Measurements from ENCODE around the gene COL7A1. TPM values are rescaled to one million over a fixed set of nuclear protein-coding genes. Genes with fewer than 3 reads are reported as not detected.

Gene COL7A1
- polyA plus RNA-seq, 1 of the 3 experiments (the other 2 are of a cell fraction), result 10.8 TPM

DNA sequence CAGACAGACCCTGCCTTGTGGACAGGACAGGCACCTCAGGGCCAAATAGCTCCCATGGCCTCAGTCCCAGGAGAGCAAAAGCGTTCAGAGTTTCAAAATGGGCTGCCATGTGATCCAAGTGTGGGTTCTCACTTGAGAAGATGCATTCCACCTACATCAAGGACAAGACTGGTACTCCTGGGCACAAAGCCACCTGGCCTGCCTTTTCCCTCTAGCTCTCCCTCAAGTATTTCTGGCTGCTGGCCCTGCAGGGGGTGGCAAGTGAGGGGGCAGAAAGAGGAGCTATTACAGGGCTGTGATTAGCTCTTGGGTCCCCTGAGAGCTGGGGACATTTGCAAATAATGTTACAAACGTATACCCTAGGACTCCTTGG lies 6.5 kb upstream of the COL7A1 start:
- Histone ChIP-seq H3K27ac (ENCODE audit: low read depth in 2 of 2, low read length in 1 of 2) (no peak overlapping the region), H3K4me2 (no peak overlapping the region), H3F3A (replicated peaks; ENCODE audit: insufficient read depth) (peaks cover 38% of the 10 kb centered on the region), H3K79me2 (ENCODE audit: insufficient read depth) (peaks cover 19% of the 10 kb centered on the region), H4K20me1 (ENCODE audit: insufficient read depth) (no peaks in the 10 kb centered on the region), H3K9ac (no peak overlapping the region), H3K9me2 (no peaks in the 10 kb centered on the region), H3K4me1 (ENCODE audit: control insufficient read depth in 1 of 2, insufficient read depth in 2 of 2, low read depth in 1 of 2, low read length in 1 of 2) (peaks cover 11 to 25% of the 10 kb centered on the region in 2 experiments; a peak in 3 of 4 replicates), H3K4me3 (ENCODE audit: low read depth in 2 of 2, low read length in 1 of 2) (no peak overlapping the region), H3K9me3 (no peaks in the 10 kb centered on the region), H3K36me3 (replicated peaks in 1 of 2; ENCODE audit: control insufficient read depth in 1 of 2, insufficient read depth in 2 of 2, low read length in 1 of 2) (peaks cover 41 to 64% of the 10 kb centered on the region in 2 experiments), H2AFZ (ENCODE audit: low read depth) (no peak overlapping the region), H3K27me3 (ENCODE audit: insufficient read depth) (no peaks in the 10 kb centered on the region)
- POLR2A ChIA-PET, result no interaction called here
- CTCF ChIA-PET, result interaction anchor here (1.1 to 1.5 kb wide), 2 partner anchors 34 to 165 kb away, joined by 3 read pairs; partner anchors contain the start of gene SLC26A6
- WGBS (ENCODE audit: low lambda C conversion rate), result 100% methylated on average over 1 of the region's 2 CpGs
- TF ChIP-seq, protein P1, sequence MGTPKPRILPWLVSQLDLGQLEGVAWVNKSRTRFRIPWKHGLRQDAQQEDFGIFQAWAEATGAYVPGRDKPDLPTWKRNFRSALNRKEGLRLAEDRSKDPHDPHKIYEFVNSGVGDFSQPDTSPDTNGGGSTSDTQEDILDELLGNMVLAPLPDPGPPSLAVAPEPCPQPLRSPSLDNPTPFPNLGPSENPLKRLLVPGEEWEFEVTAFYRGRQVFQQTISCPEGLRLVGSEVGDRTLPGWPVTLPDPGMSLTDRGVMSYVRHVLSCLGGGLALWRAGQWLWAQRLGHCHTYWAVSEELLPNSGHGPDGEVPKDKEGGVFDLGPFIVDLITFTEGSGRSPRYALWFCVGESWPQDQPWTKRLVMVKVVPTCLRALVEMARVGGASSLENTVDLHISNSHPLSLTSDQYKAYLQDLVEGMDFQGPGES (IDR thresholded peaks at IDR 0.05; ENCODE audit: low read depth, low read length), result no peak
- TF ChIP-seq TEAD4 (IDR thresholded peaks at IDR 0.05; ENCODE audit: borderline replicate concordance, insufficient read depth) (no peak), JUND (IDR thresholded peaks at IDR 0.05) (no peak), SIN3A (IDR thresholded peaks at IDR 0.05; ENCODE audit: borderline replicate concordance, low read depth, low read length) (no peak), CHD2 (IDR thresholded peaks at IDR 0.05; ENCODE audit: low read length, partially characterized antibody) (no peak), TAF1 (IDR thresholded peaks at IDR 0.05; ENCODE audit: borderline replicate concordance, low read depth, low read length) (no peak), POLR2AphosphoS5 (IDR thresholded peaks at IDR 0.05; ENCODE audit: low read depth, low read length) (no peak), RXRA (IDR thresholded peaks at IDR 0.05; ENCODE audit: borderline replicate concordance, low read depth) (no peak), MXI1 (IDR thresholded peaks at IDR 0.05; ENCODE audit: low read depth, low read length) (no peak), MEF2A (IDR thresholded peaks at IDR 0.05; ENCODE audit: borderline replicate concordance, low read depth) (no peak), NFIC (IDR thresholded peaks at IDR 0.05; ENCODE audit: borderline replicate concordance) (no peak), FOXJ3 (CRISPR knock-in tag; IDR thresholded peaks at IDR 0.05) (no peak)
- TF ChIP-seq, protein P2, sequence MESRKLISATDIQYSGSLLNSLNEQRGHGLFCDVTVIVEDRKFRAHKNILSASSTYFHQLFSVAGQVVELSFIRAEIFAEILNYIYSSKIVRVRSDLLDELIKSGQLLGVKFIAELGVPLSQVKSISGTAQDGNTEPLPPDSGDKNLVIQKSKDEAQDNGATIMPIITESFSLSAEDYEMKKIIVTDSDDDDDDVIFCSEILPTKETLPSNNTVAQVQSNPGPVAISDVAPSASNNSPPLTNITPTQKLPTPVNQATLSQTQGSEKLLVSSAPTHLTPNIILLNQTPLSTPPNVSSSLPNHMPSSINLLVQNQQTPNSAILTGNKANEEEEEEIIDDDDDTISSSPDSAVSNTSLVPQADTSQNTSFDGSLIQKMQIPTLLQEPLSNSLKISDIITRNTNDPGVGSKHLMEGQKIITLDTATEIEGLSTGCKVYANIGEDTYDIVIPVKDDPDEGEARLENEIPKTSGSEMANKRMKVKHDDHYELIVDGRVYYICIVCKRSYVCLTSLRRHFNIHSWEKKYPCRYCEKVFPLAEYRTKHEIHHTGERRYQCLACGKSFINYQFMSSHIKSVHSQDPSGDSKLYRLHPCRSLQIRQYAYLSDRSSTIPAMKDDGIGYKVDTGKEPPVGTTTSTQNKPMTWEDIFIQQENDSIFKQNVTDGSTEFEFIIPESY (IDR thresholded peaks at IDR 0.05; ENCODE audit: borderline replicate concordance, low read depth), result no peak
- no peak for DNase-seq

Measured in SK-N-SH (cell line).